Measurements from ENCODE around the gene SREK1IP1.

Gene SREK1IP1

GRCh38 chr5:64691291-64691690, 77.2 kb downstream of the SREK1IP1 start:
- in situ Hi-C loops (cut with MboI; ENCODE audit: low sequenced_read_pairs, unreplicated experiment): no loop called here
- TF ChIP-seq, protein P1, sequence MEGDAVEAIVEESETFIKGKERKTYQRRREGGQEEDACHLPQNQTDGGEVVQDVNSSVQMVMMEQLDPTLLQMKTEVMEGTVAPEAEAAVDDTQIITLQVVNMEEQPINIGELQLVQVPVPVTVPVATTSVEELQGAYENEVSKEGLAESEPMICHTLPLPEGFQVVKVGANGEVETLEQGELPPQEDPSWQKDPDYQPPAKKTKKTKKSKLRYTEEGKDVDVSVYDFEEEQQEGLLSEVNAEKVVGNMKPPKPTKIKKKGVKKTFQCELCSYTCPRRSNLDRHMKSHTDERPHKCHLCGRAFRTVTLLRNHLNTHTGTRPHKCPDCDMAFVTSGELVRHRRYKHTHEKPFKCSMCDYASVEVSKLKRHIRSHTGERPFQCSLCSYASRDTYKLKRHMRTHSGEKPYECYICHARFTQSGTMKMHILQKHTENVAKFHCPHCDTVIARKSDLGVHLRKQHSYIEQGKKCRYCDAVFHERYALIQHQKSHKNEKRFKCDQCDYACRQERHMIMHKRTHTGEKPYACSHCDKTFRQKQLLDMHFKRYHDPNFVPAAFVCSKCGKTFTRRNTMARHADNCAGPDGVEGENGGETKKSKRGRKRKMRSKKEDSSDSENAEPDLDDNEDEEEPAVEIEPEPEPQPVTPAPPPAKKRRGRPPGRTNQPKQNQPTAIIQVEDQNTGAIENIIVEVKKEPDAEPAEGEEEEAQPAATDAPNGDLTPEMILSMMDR (IDR thresholded peaks at IDR 0.05; ENCODE audit: borderline replicate concordance, control extremely low read depth, extremely low read depth, insufficient read depth, missing control alignments): no peak
- DNase-seq (ENCODE audit: low spot score): no peak

GRCh38 chr5:64690417-64691151, 77.9 kb downstream of the SREK1IP1 start, which contains the start of gene SHISAL2B:
SHISAL2B (plus strand) TSS chr5:64690503; CDS start chr5:64690624, 121 bp downstream.
- in situ Hi-C loops (cut with MboI; ENCODE audit: low sequenced_read_pairs, unreplicated experiment): no loop called here
- TF ChIP-seq, protein P1 (IDR thresholded peaks at IDR 0.05; ENCODE audit: borderline replicate concordance, control extremely low read depth, extremely low read depth, insufficient read depth, missing control alignments): no peak
- peak; percentile 57 for DNase-seq (ENCODE audit: low spot score)

- in situ Hi-C loops (cut with MboI; ENCODE audit: low sequenced_read_pairs, unreplicated experiment): no loop called here
- TF ChIP-seq, protein P1 (IDR thresholded peaks at IDR 0.05; ENCODE audit: borderline replicate concordance, control extremely low read depth, extremely low read depth, insufficient read depth, missing control alignments): no peak
- DNase-seq (ENCODE audit: low spot score): no peak
Measured at GRCh38 chr5:64690104-64690416, 78.4 kb downstream of the SREK1IP1 start.

GRCh38 chr5:64688965-64689364, 79.5 kb downstream of the SREK1IP1 start:
- in situ Hi-C loops (cut with MboI; ENCODE audit: low sequenced_read_pairs, unreplicated experiment): no loop called here
- TF ChIP-seq, protein P1 (IDR thresholded peaks at IDR 0.05; ENCODE audit: borderline replicate concordance, control extremely low read depth, extremely low read depth, insufficient read depth, missing control alignments): no peak
- DNase-seq (ENCODE audit: low spot score): no peak

DNA sequence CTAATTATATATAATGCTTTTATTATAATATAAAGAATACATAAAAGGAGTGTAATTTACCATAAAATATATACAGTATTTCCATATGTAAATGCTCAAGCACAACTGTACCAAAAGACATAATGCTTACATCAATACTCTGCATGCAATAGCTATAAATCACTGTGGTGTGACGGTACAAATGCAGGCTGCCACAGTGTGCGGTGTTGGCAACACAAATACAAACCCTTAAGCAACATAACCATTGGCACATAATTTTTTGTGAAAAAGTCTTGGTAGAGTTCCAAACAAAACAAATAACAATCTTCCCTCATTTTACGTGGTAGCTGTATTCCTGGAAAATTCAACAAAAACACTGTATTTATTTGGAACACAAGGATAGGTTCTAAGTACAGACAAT, 80.1 kb downstream of the SREK1IP1 start:
- DNase-seq (ENCODE audit: low spot score): no peak
- TF ChIP-seq, protein P1 (IDR thresholded peaks at IDR 0.05; ENCODE audit: borderline replicate concordance, control extremely low read depth, extremely low read depth, insufficient read depth, missing control alignments): no peak
- in situ Hi-C loops (cut with MboI; ENCODE audit: low sequenced_read_pairs, unreplicated experiment): no loop called here

- DNase-seq (ENCODE audit: low spot score): no peak
- in situ Hi-C loops (cut with MboI; ENCODE audit: low sequenced_read_pairs, unreplicated experiment): no loop called here
- TF ChIP-seq, protein P1 (IDR thresholded peaks at IDR 0.05; ENCODE audit: borderline replicate concordance, control extremely low read depth, extremely low read depth, insufficient read depth, missing control alignments): no peak
Measured at GRCh38 chr5:64685866-64686265, 82.6 kb downstream of the SREK1IP1 start.
